SK-N-MC (cell line): ENCODE measurements around the gene CACNA1C.

Experiments
- DNase-seq: peaks from one replicate; pipeline ENCODE4 v3.0.0-alpha.2; 2011; ENCODE audit warnings: low read depth, low spot score
- H3K27ac ChIP-seq: fragments of 200-600 bp; sonication (generic); 2 replicates; pipeline ENCODE4 v1.5.1; 2016; ENCODE audit warnings: mixed run types
- H3K36me3 ChIP-seq: fragments of 200-600 bp; sonication (generic); 2 replicates; pipeline ENCODE4 v1.6.1; 2017; ENCODE audit warnings: antibody characterized with exemption, low read length, mixed read lengths; ENCODE audit not compliant: insufficient read depth
- H3K4me3 ChIP-seq: fragments of 200-600 bp; sonication (generic); 2 replicates; pipeline ENCODE4 v1.5.1; 2016
- H3K9ac ChIP-seq: fragments of 200-600 bp; sonication (generic); 2 replicates; pipeline ENCODE4 v1.8.0; 2017; ENCODE audit warnings: mixed run types, mixed read lengths; ENCODE audit not compliant: insufficient read length
- H3K9me3 ChIP-seq: fragments of 200-600 bp; sonication (generic); 2 replicates; pipeline ENCODE4 v1.6.1; 2017; ENCODE audit warnings: low read depth, mild to moderate bottlenecking, antibody characterized with exemption, low read length, moderate library complexity, mixed read lengths
- EZH2 ChIP-seq: fragments of 200-600 bp; sonication (generic); IDR thresholded peaks from one replicate; pipeline ENCODE4 v1.6.1; 2017; ENCODE audit warnings: antibody characterized with exemption
- FOXP2 ChIP-seq: optimal IDR thresholded peaks from 2 replicates; pipeline ENCODE3; 2011; ENCODE audit warnings: mild to moderate bottlenecking, moderate library complexity; ENCODE audit not compliant: insufficient read depth; ENCODE audit errors: extremely low read length, control extremely low read depth
- POLR2AphosphoS5 ChIP-seq: IDR thresholded peaks from 2 replicates; pipeline ENCODE4 v1.6.1; 2012; ENCODE audit warnings: mild to moderate bottlenecking, low read depth, low read length, borderline replicate concordance

CACNA1C gene

GRCh38 chr12:2596441-2596840 is 543.7 kb downstream of the CACNA1C start:
- no peaks in the 10 kb centered on the region for H3K36me3 ChIP-seq
- DNase-seq, result no peak
- H3K4me3 ChIP-seq, result no peak overlapping the region
- no peaks in the 10 kb centered on the region for H3K9me3 ChIP-seq
- H3K9ac ChIP-seq, result no peak overlapping the region
- TF ChIP-seq POLR2AphosphoS5, result no peak
- no peak for TF ChIP-seq EZH2
- no peak for TF ChIP-seq FOXP2
- no peak overlapping the region for H3K27ac ChIP-seq

GRCh38 chr12:2605301-2605700 is 552.5 kb downstream of the CACNA1C start:
- Histone ChIP-seq H3K9me3 (no peaks in the 10 kb centered on the region), H3K9ac (no peak overlapping the region), H3K27ac (no peak overlapping the region), H3K4me3 (no peak overlapping the region), H3K36me3 (no peaks in the 10 kb centered on the region)
- no peak for DNase-seq
- TF ChIP-seq FOXP2 (no peak), POLR2AphosphoS5 (no peak), EZH2 (no peak)

- no peaks in the 10 kb centered on the region for H3K36me3 ChIP-seq
- H3K4me3 ChIP-seq, result no peak overlapping the region
- H3K9me3 ChIP-seq, result no peaks in the 10 kb centered on the region
- no peak for DNase-seq
- no peak overlapping the region for H3K27ac ChIP-seq
- H3K9ac ChIP-seq, result no peak overlapping the region
- TF ChIP-seq FOXP2 (no peak), EZH2 (no peak), POLR2AphosphoS5 (no peak)
Observed at GRCh38 chr12:2606186-2606910, 553.6 kb downstream of the CACNA1C start.

GRCh38 chr12:2607881-2608607 is 555.3 kb downstream of the CACNA1C start:
- no peak overlapping the region for H3K4me3 ChIP-seq
- H3K27ac ChIP-seq, result no peak overlapping the region
- TF ChIP-seq EZH2 (no peak), FOXP2 (no peak)
- H3K9ac ChIP-seq, result no peak overlapping the region
- no peaks in the 10 kb centered on the region for H3K36me3 ChIP-seq
- no peaks in the 10 kb centered on the region for H3K9me3 ChIP-seq
- no peak for DNase-seq

- H3K9ac ChIP-seq, result no peak overlapping the region
Observed at GRCh38 chr12:2608608-2608945, 555.8 kb downstream of the CACNA1C start.

GRCh38 chr12:2609020-2609419 is 556.2 kb downstream of the CACNA1C start:
- no peak overlapping the region for H3K4me3 ChIP-seq
- no peaks in the 10 kb centered on the region for H3K9me3 ChIP-seq
- TF ChIP-seq POLR2AphosphoS5, result no peak
- no peak for TF ChIP-seq EZH2
- TF ChIP-seq FOXP2, result no peak
- H3K27ac ChIP-seq, result no peak overlapping the region
- H3K36me3 ChIP-seq, result no peaks in the 10 kb centered on the region
- DNase-seq, result no peak
- no peak overlapping the region for H3K9ac ChIP-seq

More at GRCh38 chr12:2608608-2608945, 555.8 kb downstream of the CACNA1C start:
- Histone ChIP-seq H3K36me3 (no peaks in the 10 kb centered on the region), H3K27ac (no peak overlapping the region), H3K4me3 (no peak overlapping the region), H3K9me3 (no peaks in the 10 kb centered on the region)
- TF ChIP-seq POLR2AphosphoS5 (no peak), EZH2 (no peak), FOXP2 (no peak)
- no peak for DNase-seq

GRCh38 chr12:2610358-2610757 is 557.6 kb downstream of the CACNA1C start:
- Histone ChIP-seq H3K4me3 (no peak overlapping the region), H3K9ac (no peak overlapping the region), H3K9me3 (no peaks in the 10 kb centered on the region), H3K27ac (no peak overlapping the region), H3K36me3 (no peaks in the 10 kb centered on the region)
- DNase-seq, result no peak
- TF ChIP-seq EZH2 (no peak), FOXP2 (no peak), POLR2AphosphoS5 (no peak)

- no peak for DNase-seq
- TF ChIP-seq FOXP2, result no peak
- TF ChIP-seq POLR2AphosphoS5, result no peak
- TF ChIP-seq EZH2, result no peak
- H3K9me3 ChIP-seq, result no peaks in the 10 kb centered on the region
- no peaks in the 10 kb centered on the region for H3K36me3 ChIP-seq
- H3K4me3 ChIP-seq, result no peak overlapping the region
- no peak overlapping the region for H3K9ac ChIP-seq
- no peak overlapping the region for H3K27ac ChIP-seq
Observed at GRCh38 chr12:2613326-2614073, 560.7 kb downstream of the CACNA1C start.
